HepG2 (cell line): Measurements from ENCODE around the gene TCF23. TPM values are rescaled to one million over a fixed set of nuclear protein-coding genes. Genes with fewer than 3 reads are reported as not detected.

Experiments
- AGO1 ChIP-seq: fragments of 200-400 bp; formaldehyde crosslinking; IDR thresholded peaks from 2 replicates; pipeline ENCODE4 v1.6.1; 2017; ENCODE audit warnings: mild to moderate bottlenecking, low read depth, low read length, moderate library complexity; ENCODE audit not compliant: poor library complexity, severe bottlenecking
- CTCF ChIP-seq: sonication (generic); formaldehyde crosslinking; IDR thresholded peaks from 2 replicates; pipeline ENCODE4 v1.5.0; 2020; ENCODE audit warnings: mild to moderate bottlenecking, missing genetic modification reagents, moderate library complexity
- HES4 ChIP-seq: sonication (generic); formaldehyde crosslinking; IDR thresholded peaks from 2 replicates; pipeline ENCODE4 v1.9.0; 2021; ENCODE audit warnings: mild to moderate bottlenecking, missing genetic modification reagents, borderline replicate concordance
- LRRFIP1 ChIP-seq: sonication (generic); formaldehyde crosslinking; conservative IDR thresholded peaks from 2 replicates; pipeline ENCODE4 v1.4.0; 2020; ENCODE audit warnings: missing genetic modification reagents
- PTBP1 ChIP-seq: fragments of 200-400 bp; formaldehyde crosslinking; IDR thresholded peaks from 2 replicates; pipeline ENCODE4 v1.6.1; 2018; ENCODE audit warnings: low read length, low read depth; ENCODE audit not compliant: poor library complexity, severe bottlenecking
- THYN1 ChIP-seq: sonication (generic); formaldehyde crosslinking; IDR thresholded peaks from 2 replicates; pipeline ENCODE4 v1.8.1; 2023; ENCODE audit warnings: low read depth, mild to moderate bottlenecking, moderate library complexity, missing genetic modification reagents, borderline replicate concordance
- ZNF180 ChIP-seq: sonication (generic); formaldehyde crosslinking; IDR thresholded peaks from 2 replicates; pipeline ENCODE4 v1.4.0; 2020; ENCODE audit warnings: low read depth, missing genetic modification reagents, borderline replicate concordance
- ZNF24 ChIP-seq: fragments of 450-650 bp; IDR thresholded peaks from 2 replicates; pipeline ENCODE4 v1.6.1; 2017; ENCODE audit warnings: antibody characterized with exemption, mild to moderate bottlenecking
- ZNF646 ChIP-seq: sonication (generic); formaldehyde crosslinking; IDR thresholded peaks from 2 replicates; pipeline ENCODE4 v1.9.0; 2021; ENCODE audit warnings: mild to moderate bottlenecking, missing genetic modification reagents
- ZSCAN31 ChIP-seq: sonication (generic); formaldehyde crosslinking; IDR thresholded peaks from 2 replicates; pipeline ENCODE4 v1.5.0; 2020; ENCODE audit warnings: low read depth, mild to moderate bottlenecking, missing genetic modification reagents
- polyA plus RNA-seq, 8 experiments: library from polyadenylated mRNA; depleted of rRNA in 3 of 8; stranded (reverse) in 7 of 8; unstranded in 1 of 8; fragments of >200 nt; fragmentation: Illumina TruSeq in 4 of 8; extraction: Trizol in 4 of 8; gene quantifications; 2 replicates each; pipeline versions ENCODE4 v1.2.1 to v1.2.3, GENCODE V29; 2011 to 2016; ENCODE audit warnings: low read depth in 4 of 8, missing spikeins in 1 of 8, mixed read lengths in 1 of 8; ENCODE audit not compliant: insufficient read depth in 1 of 8
- total RNA-seq, 5 experiments: library from RNA; depleted of rRNA; stranded (reverse); fragments of >200 nt; fragmentation: Illumina TruSeq; extraction: Trizol; gene quantifications; 2 replicates each; pipeline ENCODE4 v1.2.3, GENCODE V29; 2016; ENCODE audit warnings: low read depth in 1 of 5
- TF ChIP-seq, protein P1 (sequence below): sonication (generic); formaldehyde crosslinking; IDR thresholded peaks from 2 replicates; pipeline ENCODE4 v1.8.1; 2023; ENCODE audit warnings: mild to moderate bottlenecking, missing genetic modification reagents, borderline replicate concordance
- TF ChIP-seq, protein P2 (sequence below): sonication (generic); formaldehyde crosslinking; conservative IDR thresholded peaks from 2 replicates; pipeline ENCODE4 v1.8.0; 2022; ENCODE audit warnings: missing genetic modification reagents
- TF ChIP-seq, protein P3 (sequence below): sonication (generic); formaldehyde crosslinking; IDR thresholded peaks from 2 replicates; pipeline ENCODE4 v1.5.0; 2020; ENCODE audit warnings: mild to moderate bottlenecking, low read depth, missing genetic modification reagents, borderline replicate concordance

Gene TCF23
- total and polyA plus RNA-seq, 2 of the 13 experiments (the other 11 are each of a cell fraction or from before 2014, with no cell fraction given) = 0.02 to 1.4 TPM

- no peak for TF ChIP-seq ZNF646
- TF ChIP-seq, protein P1, sequence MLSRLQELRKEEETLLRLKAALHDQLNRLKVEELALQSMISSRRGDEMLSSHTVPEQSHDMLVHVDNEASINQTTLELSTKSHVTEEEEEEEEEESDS (CRISPR knock-in tag) = no peak
- TF ChIP-seq CTCF (CRISPR knock-in tag) = no peak
- no peak for TF ChIP-seq AGO1
- TF ChIP-seq PTBP1 = no peak
- no peak for TF ChIP-seq HES4 (CRISPR knock-in tag)
- TF ChIP-seq LRRFIP1 (CRISPR knock-in tag) = no peak
- 0 out of 2 replicates have a peak, but pooled peaks have one; percentile 33 for TF ChIP-seq ZSCAN31 (CRISPR knock-in tag)
- TF ChIP-seq, protein P2, sequence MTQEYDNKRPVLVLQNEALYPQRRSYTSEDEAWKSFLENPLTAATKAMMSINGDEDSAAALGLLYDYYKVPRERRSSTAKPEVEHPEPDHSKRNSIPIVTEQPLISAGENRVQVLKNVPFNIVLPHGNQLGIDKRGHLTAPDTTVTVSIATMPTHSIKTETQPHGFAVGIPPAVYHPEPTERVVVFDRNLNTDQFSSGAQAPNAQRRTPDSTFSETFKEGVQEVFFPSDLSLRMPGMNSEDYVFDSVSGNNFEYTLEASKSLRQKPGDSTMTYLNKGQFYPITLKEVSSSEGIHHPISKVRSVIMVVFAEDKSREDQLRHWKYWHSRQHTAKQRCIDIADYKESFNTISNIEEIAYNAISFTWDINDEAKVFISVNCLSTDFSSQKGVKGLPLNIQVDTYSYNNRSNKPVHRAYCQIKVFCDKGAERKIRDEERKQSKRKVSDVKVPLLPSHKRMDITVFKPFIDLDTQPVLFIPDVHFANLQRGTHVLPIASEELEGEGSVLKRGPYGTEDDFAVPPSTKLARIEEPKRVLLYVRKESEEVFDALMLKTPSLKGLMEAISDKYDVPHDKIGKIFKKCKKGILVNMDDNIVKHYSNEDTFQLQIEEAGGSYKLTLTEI = no peak
- no peak for TF ChIP-seq ZNF24
- TF ChIP-seq, protein P3, sequence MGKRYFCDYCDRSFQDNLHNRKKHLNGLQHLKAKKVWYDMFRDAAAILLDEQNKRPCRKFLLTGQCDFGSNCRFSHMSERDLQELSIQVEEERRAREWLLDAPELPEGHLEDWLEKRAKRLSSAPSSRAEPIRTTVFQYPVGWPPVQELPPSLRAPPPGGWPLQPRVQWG (CRISPR knock-in tag) = no peak
- TF ChIP-seq ZNF180 = no peak
- TF ChIP-seq THYN1 = no peak
These were observed 36.7 kb downstream of the TCF23 start (continued) for GRCh38 chr2:27185331-27186026.
